ENCODE results near the gene NUP188.
"Not testable (repeated sequence)": the region's sequence is repeated elsewhere in the genome, so short reads cannot be mapped to it uniquely, and the experiment has no call there.

Gene NUP188

GRCh38 chr9:129033216-129033615, 85.7 kb downstream of the NUP188 start:
- Histone ChIP-seq H3K4me1 (ENCODE audit: control insufficient read depth, insufficient read depth, low read length) (no peaks in the 10 kb centered on the region), H3K36me3 (ENCODE audit: control insufficient read depth, insufficient read depth, low read length) (no peaks in the 10 kb centered on the region), H3K4me3 (ENCODE audit: low read depth, low read length) (no peak overlapping the region), H3K9me3 (ENCODE audit: control insufficient read depth, insufficient read depth, low read length) (no peaks in the 10 kb centered on the region), H3K27ac (ENCODE audit: low read depth, low read length) (no peak overlapping the region), H3K27me3 (ENCODE audit: control insufficient read depth, insufficient read depth, low read length) (no peaks in the 10 kb centered on the region), H3K9ac (ENCODE audit: low read depth, low read length) (no peak overlapping the region)

DNA sequence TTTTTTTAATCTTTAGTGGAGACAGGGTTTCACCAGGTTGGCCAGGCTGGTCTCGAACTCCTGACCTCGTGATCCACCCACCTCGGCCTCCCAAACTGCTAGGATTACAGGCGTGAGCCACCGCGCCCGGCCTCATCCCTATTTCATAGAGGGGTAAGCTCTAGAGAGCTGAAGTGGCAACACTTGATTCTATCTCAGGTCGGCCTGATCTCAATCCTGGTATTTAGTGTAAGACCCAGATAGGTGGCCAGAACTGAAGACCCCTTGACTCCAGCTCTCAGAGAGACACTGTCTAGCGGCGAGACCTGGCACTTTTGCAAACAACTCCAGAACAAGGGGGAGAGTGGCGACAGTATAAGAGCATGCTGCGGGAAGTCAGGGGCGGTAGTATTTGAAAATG, 88.3 kb downstream of the NUP188 start:
- H3K27me3 ChIP-seq (ENCODE audit: control insufficient read depth, insufficient read depth, low read length); H3K4me1 ChIP-seq (ENCODE audit: control insufficient read depth, insufficient read depth, low read length); H3K36me3 ChIP-seq (ENCODE audit: control insufficient read depth, insufficient read depth, low read length); H3K9ac ChIP-seq (ENCODE audit: low read depth, low read length); H3K9me3 ChIP-seq (ENCODE audit: control insufficient read depth, insufficient read depth, low read length): not testable (repeated sequence)
- Histone ChIP-seq H3K27ac (ENCODE audit: low read depth, low read length) (peak overlapping the region; percentile 22), H3K4me3 (ENCODE audit: low read depth, low read length) (peak overlapping the region; percentile 43)

DNA sequence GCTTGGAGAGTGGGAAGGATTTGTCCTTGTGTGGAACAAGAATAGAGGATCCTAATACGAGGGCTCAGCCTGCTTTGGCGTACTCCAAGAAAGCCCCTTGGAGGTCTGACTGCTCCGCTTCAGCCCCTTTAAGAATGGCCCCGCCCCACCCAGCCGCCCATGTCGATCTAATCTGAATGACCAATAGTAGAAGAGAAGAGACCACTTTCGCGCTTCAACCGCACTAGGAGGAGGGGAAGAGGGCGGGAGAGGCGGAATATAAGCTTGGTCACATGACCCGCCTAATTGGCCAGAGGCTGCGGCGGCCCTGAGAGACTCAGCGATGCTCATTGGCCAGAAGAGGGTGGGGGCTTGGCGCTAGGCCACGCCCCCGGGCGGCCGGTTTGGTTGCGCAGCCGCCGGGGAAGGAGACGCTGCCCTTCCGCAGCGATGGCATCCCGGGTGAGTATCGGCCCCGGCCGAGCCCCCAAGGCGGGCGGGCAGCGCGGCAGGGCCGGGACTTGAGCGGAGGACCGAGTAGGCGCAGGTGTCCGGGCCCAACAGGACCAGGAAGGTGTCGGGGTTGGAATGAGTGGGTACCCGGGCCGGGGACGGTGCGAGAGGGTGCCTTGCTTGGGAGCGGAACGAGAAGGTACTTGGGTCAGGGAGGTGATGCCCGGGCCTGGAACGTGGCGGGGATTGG, 88.9 kb downstream of the NUP188 start, which contains the start of gene MIGA2:
TSS of gene MIGA2 (plus strand) at position 386 of the 682 bp plus-strand sequence. CDS start 3,969 bp downstream, outside the sequence.
- Histone ChIP-seq H3K36me3 (ENCODE audit: control insufficient read depth, insufficient read depth, low read length) (peaks cover 5% of the 10 kb centered on the region), H3K27ac (ENCODE audit: low read depth, low read length) (peak within 1 kb of the TSS; percentile 22), H3K9me3 (ENCODE audit: control insufficient read depth, insufficient read depth, low read length) (no peaks in the 10 kb centered on the region), H3K27me3 (ENCODE audit: control insufficient read depth, insufficient read depth, low read length) (no peaks in the 10 kb centered on the region), H3K4me3 (ENCODE audit: low read depth, low read length) (peak within 1 kb of the TSS; percentile 96), H3K9ac (ENCODE audit: low read depth, low read length) (peak within 1 kb of the TSS; percentile 55), H3K4me1 (ENCODE audit: control insufficient read depth, insufficient read depth, low read length) (no peaks in the 10 kb centered on the region)

DNA sequence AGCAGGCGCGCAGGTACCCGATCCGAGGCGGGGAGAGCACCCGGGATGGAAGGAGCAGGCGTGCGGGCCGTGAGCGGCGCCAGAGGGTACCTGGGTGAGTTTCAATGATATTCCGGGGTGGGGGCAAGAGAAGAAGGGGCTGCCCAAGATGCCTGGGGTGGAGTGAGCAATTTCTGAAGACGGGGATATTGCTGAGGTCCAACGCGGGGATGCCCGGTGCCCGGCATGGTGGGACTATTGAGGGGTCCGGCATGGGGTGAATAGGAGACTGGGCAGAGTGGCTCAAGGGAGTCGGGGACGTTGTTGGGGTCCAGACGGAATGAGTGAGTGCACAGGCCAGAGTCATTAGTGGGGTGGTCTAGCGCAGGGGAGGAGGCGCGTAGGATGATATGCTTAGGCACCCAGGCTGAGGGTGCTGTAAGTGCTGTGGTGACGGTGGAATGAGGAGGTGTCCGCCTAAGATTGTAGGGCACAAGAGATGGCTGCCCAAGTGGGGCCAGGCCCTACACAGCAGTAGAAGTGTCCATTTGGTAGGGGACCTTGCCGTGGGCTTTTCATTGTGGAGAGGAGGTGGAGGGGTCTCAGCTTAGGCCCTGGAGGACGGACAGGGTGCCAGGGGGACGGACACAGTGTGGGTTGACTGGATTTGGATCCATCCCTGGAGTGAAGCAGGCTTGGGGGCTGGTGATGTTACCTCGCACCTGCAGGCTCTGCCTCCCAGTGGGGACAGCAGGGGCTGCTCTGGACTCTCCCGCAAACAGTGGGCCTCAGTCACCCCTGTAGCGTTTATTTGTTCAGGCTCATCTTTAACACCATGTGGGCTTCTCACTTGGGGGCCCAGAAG, 89.6 kb downstream of the NUP188 start:
- no peaks in the 10 kb centered on the region for H3K27me3 ChIP-seq (ENCODE audit: control insufficient read depth, insufficient read depth, low read length)
- no peaks in the 10 kb centered on the region for H3K4me1 ChIP-seq (ENCODE audit: control insufficient read depth, insufficient read depth, low read length)
- H3K4me3 ChIP-seq (ENCODE audit: low read depth, low read length) = peak overlapping the region; percentile 96
- H3K9ac ChIP-seq (ENCODE audit: low read depth, low read length) = peak overlapping the region; percentile 55
- H3K27ac ChIP-seq (ENCODE audit: low read depth, low read length) = no peak overlapping the region
- no peaks in the 10 kb centered on the region for H3K9me3 ChIP-seq (ENCODE audit: control insufficient read depth, insufficient read depth, low read length)
- H3K36me3 ChIP-seq (ENCODE audit: control insufficient read depth, insufficient read depth, low read length) = peaks cover 12% of the 10 kb centered on the region

- H3K4me3 ChIP-seq (ENCODE audit: low read depth, low read length) = peak overlapping the region; percentile 96; the same call in 1 of the 2 replicates
- no peaks in the 10 kb centered on the region for H3K27me3 ChIP-seq (ENCODE audit: control insufficient read depth, insufficient read depth, low read length)
- H3K9me3 ChIP-seq (ENCODE audit: control insufficient read depth, insufficient read depth, low read length) = no peaks in the 10 kb centered on the region
- peaks cover 18% of the 10 kb centered on the region for H3K36me3 ChIP-seq (ENCODE audit: control insufficient read depth, insufficient read depth, low read length)
- H3K4me1 ChIP-seq (ENCODE audit: control insufficient read depth, insufficient read depth, low read length) = no peaks in the 10 kb centered on the region
- no peak overlapping the region for H3K9ac ChIP-seq (ENCODE audit: low read depth, low read length)
- no peak overlapping the region for H3K27ac ChIP-seq (ENCODE audit: low read depth, low read length)
Observed at GRCh38 chr9:129037767-129038098, 90.2 kb downstream of the NUP188 start.

DNA sequence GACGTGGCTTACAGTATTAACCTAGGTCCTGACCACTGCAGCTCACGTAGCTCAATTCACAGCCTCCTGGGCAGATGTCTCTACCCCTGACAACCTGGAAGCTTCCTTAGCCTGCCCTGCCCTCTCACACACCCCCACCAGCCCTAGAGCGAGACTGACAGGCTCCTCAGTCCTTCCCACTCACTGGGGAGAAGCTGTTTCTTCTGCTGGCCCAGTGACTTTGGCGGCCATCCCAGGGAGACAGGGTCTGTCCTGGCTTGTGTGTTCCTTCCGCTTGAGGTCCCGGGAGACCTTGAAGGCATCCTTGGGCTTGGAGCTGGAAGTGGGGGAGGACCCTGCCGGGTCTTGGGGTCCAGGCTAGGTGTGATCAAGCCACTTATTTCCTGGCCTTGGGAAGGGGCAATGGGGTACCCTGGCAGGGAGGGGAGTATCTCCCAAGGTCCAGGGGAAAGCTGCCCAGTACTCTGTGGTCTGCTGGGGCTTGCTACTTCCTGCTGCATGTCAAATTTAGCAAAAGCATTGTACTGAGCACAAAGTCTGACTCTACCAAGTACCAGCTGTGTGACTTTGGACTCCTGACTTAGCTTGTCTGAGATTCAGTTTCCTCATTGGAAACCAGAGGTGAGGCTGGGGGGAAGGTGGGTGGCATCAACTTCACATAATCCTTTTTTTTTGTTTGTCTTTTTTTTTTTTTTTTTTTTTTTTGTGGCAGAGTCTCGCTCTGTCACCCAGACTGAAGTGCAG, 90.8 kb downstream of the NUP188 start:
- Histone ChIP-seq H3K4me1 (ENCODE audit: control insufficient read depth, insufficient read depth, low read length) (no peaks in the 10 kb centered on the region), H3K27ac (ENCODE audit: low read depth, low read length) (no peak overlapping the region), H3K27me3 (ENCODE audit: control insufficient read depth, insufficient read depth, low read length) (no peaks in the 10 kb centered on the region), H3K36me3 (ENCODE audit: control insufficient read depth, insufficient read depth, low read length) (peaks cover 19% of the 10 kb centered on the region), H3K9ac (ENCODE audit: low read depth, low read length) (no peak overlapping the region), H3K4me3 (ENCODE audit: low read depth, low read length) (no peak overlapping the region; the same call in 1 of the 2 replicates), H3K9me3 (ENCODE audit: control insufficient read depth, insufficient read depth, low read length) (no peaks in the 10 kb centered on the region)

DNA sequence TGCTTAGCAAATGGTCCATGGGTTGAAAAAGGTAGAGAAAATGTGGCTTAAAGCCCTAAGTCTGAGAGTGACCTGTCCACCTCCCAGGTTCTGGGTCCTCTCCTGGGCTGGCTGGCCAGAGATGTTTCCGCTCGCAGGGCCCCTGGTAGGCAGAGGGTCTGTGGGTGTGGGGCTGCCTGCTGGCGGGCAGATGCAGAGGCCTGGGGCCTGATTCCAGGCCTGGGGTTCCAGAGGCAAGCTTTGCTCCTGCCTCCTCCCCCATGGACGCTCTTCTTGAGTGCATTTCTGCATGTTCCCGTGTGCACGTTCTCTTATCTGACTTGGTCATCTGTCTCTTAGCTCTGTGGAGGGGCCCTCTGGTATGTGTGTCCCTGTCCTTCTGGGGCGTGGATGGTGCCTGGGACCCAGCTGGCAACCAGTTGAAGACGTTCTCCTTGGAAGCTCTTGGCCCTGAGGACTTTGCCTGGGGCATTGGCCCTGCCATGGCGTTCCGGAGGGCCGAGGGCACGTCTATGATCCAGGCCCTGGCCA, 92.7 kb downstream of the NUP188 start:
- Histone ChIP-seq H3K27me3 (ENCODE audit: control insufficient read depth, insufficient read depth, low read length) (no peaks in the 10 kb centered on the region), H3K9ac (ENCODE audit: low read depth, low read length) (no peak overlapping the region), H3K4me1 (ENCODE audit: control insufficient read depth, insufficient read depth, low read length) (no peaks in the 10 kb centered on the region), H3K36me3 (ENCODE audit: control insufficient read depth, insufficient read depth, low read length) (peaks cover 30% of the 10 kb centered on the region), H3K9me3 (ENCODE audit: control insufficient read depth, insufficient read depth, low read length) (no peaks in the 10 kb centered on the region), H3K4me3 (ENCODE audit: low read depth, low read length) (no peak overlapping the region), H3K27ac (ENCODE audit: low read depth, low read length) (no peak overlapping the region)

DNA sequence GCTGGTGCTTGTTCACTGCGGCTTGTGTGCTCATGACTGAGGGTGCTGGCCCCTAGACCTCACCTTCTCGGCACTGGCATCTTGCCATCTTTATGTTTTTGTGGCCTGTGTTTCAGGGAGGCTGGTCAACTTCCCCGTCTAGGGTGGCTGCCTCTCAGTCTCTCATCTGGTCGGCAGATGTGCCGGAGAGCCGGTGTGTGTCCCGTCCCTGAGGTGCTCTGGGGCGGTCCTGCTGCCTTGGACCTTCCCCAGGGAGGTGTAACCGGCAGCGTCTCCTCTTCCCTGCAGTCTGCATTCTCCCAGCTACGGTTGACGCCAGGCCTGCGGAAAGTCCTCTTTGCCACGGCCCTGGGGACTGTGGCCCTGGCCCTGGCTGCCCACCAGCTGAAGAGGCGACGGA, 94.5 kb downstream of the NUP188 start:
- peaks cover 36% of the 10 kb centered on the region for H3K36me3 ChIP-seq (ENCODE audit: control insufficient read depth, insufficient read depth, low read length)
- no peak overlapping the region for H3K27ac ChIP-seq (ENCODE audit: low read depth, low read length)
- no peaks in the 10 kb centered on the region for H3K27me3 ChIP-seq (ENCODE audit: control insufficient read depth, insufficient read depth, low read length)
- no peaks in the 10 kb centered on the region for H3K9me3 ChIP-seq (ENCODE audit: control insufficient read depth, insufficient read depth, low read length)
- no peaks in the 10 kb centered on the region for H3K4me1 ChIP-seq (ENCODE audit: control insufficient read depth, insufficient read depth, low read length)
- H3K9ac ChIP-seq (ENCODE audit: low read depth, low read length) = no peak overlapping the region
- H3K4me3 ChIP-seq (ENCODE audit: low read depth, low read length) = no peak overlapping the region

- H3K4me3 ChIP-seq (ENCODE audit: low read depth, low read length) = no peak overlapping the region
- H3K27me3 ChIP-seq (ENCODE audit: control insufficient read depth, insufficient read depth, low read length) = no peaks in the 10 kb centered on the region
- no peaks in the 10 kb centered on the region for H3K9me3 ChIP-seq (ENCODE audit: control insufficient read depth, insufficient read depth, low read length)
- H3K4me1 ChIP-seq (ENCODE audit: control insufficient read depth, insufficient read depth, low read length) = no peaks in the 10 kb centered on the region
- H3K27ac ChIP-seq (ENCODE audit: low read depth, low read length) = no peak overlapping the region
- peaks cover 47% of the 10 kb centered on the region for H3K36me3 ChIP-seq (ENCODE audit: control insufficient read depth, insufficient read depth, low read length)
- no peak overlapping the region for H3K9ac ChIP-seq (ENCODE audit: low read depth, low read length)
Observed at GRCh38 chr9:129052592-129052991, 105.1 kb downstream of the NUP188 start.

- no peaks in the 10 kb centered on the region for H3K27me3 ChIP-seq (ENCODE audit: control insufficient read depth, insufficient read depth, low read length)
- H3K4me1 ChIP-seq (ENCODE audit: control insufficient read depth, insufficient read depth, low read length) = no peaks in the 10 kb centered on the region
- H3K36me3 ChIP-seq (ENCODE audit: control insufficient read depth, insufficient read depth, low read length) = peaks cover 46% of the 10 kb centered on the region
- no peak overlapping the region for H3K4me3 ChIP-seq (ENCODE audit: low read depth, low read length)
- no peak overlapping the region for H3K27ac ChIP-seq (ENCODE audit: low read depth, low read length)
- H3K9ac ChIP-seq (ENCODE audit: low read depth, low read length) = no peak overlapping the region
- H3K9me3 ChIP-seq (ENCODE audit: control insufficient read depth, insufficient read depth, low read length) = no peaks in the 10 kb centered on the region
Observed at GRCh38 chr9:129053020-129053419, 105.5 kb downstream of the NUP188 start.

Measured in HUES48 (cell line).